Measurements from ENCODE around the gene CCDC9B.

The CCDC9B gene

DNA sequence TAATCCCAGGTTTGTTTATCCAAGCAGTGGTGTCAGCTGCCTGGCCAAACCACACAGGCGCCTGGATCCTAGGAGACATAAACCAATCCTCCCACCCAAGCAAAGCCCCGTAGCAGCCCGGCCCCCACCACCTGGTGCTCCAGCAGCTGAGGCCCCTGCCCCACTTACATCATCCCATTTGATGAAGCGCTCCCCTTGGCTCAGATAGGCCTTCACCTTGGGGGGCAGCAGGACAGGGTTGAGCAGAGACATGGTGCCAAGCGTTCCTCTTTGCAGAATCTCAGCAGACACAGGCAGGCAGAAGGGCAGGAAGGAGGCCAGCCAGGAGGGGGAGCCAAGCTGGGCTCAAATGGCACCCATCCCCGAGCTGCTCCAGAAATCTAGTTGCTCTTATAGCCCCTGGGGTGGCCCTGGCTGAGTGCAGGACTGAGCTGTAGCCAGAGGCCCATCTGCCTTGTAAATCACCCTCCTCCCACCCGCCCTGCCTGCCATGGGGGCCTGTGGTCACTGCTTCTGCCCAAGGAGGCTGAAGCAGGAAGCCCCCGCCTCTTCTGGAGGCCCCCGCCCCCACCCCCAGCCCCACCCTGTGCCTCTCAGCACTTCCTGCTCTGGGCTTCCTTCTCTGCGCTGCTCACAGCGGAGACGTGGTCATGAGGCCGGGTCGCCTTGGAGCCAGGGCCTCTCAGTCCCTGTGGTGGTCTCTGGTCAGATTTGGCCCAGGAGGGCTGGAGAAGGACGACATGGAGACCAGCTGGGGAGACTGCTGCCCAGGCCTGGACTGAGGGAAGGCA lies 33.1 kb downstream of the CCDC9B start, which contains the start of gene PLCB2:
TSS of gene PLCB2 (minus strand) at position 515 of the 791 bp plus-strand sequence. CDS start at position 252, 263 bp downstream.
- peak; percentile 54 for DNase-seq (ENCODE audit: low spot score)

DNA sequence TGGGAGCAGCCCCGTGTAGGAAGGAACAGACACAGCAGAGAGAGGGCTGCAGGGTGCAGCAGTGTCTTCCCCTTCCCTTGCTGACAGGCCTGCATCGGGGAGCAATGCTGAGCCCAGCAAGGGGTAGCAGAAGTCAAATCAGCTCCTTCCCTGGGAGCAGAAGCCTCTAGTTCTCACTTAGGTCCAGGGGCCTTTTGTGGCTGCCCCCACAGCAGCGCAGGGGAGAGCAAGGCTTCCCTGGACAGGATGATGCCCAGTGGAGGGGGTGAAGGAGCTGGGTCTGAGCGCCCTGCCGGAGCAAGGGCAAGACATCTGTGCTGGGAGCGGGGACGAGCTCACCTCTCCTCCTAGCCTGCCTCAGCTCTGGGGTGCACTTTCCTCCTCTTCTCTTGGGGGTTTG lies 33.8 kb downstream of the CCDC9B start:
- no peak for DNase-seq (ENCODE audit: low spot score)

DNA sequence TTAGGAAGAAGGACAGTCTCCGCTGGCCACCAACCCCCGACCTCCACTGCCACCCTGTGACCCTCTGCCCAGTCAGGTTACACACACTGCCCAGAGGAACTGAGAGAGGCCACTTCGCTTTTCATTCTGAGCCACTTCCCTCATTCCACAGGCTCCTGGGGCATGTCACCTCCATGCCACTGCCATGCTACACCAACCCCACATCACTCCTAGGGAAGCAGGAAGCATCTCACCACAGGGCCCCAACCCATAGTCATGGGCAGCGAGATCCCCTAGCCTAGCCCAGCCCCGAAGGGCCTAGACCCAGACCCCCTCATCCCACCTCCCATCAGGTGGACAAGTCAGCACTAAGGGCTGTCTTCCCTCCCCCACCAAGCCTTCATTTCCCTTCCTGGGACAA lies 34.4 kb downstream of the CCDC9B start:
- no peak for DNase-seq (ENCODE audit: low spot score)

DNA sequence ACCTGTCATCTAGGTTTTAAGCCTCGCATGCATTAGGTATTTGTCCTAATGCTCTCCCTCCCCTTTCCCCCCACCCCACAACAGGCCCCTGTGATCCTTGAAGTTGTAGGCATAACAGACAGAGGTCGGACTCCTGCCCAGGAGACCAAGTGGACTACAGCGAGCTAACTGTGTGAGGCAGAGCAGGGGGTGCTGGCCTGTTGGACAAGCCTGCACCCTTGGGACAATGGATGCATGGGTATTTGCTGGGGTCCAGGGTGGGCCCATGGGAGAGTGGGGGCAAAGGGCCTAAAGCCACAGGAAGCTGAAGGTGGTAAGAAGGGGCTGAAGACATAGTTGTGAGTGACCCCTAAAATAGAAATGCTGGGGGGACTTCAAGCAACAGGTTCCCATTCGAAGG lies 35.5 kb downstream of the CCDC9B start:
- no peak for DNase-seq (ENCODE audit: low spot score)

DNA sequence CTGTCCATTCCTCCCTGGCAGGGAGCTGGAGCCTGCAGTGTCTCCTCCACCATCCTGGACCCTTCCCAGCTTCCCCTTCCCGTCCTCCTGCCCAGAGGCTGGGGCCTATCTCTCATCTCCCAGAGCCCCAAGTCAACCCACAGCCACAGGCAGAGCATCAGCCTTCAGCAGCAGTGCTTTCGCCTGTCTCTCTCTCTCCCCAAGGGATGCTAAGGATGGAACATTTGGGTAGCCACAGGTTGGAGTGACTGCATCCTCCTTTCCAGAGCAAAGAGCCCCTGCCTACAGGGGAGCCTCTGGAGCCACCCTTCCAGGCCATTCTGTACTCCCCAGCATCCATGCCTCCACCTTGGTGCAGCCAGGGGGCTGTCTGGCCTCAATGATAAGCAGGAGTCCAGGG lies 37.2 kb downstream of the CCDC9B start:
- no peak for DNase-seq (ENCODE audit: low spot score)

DNA sequence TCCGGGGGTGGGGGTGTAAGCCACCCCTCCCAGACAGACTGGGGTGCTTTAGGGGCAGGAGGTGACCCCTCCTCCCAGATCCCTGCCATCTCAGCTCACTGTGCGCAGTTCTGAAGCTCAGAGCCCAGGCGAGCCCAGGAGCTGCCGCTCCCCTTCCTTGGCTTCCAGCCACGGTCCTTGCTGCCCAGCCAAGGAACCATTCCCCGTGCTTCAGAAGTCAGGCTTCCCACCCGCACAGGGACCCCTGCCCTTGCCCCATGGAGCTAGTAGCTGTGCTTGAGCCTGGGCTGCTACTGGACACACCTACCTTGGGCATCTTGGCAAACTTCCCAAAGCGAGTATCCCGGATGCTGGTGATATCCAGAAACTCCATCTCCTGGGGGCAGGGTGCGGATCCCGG lies 37.8 kb downstream of the CCDC9B start:
- DNase-seq (ENCODE audit: low spot score): no peak

DNA sequence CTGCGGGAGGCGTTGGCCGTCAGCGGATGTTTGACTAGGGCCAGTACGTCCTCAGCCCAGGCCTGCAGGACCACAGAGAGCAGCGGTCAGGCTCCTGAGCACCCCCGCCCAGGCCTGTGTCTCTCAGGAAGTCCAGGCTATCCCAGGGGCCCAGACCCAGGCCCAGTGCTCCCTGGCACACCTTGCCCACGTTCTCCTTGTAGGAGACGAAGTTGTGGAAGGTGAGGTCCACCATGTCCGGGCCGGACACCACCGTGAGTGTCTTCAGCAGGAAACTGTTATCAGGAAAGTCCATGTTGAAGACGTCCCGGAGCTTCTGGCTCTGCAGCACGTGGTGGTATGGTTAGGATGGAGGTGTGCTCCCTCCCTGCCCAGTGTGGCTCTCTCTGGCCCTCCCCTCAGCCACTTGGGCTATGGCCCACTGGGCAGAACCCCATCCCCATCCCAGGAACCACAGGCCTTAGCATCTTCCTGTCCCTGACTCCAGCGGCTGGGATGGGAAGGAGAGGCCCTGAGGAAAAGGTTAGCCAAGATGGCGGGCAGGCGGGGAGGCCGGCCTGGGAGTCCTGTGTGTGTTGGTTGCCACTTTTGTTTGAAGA lies 38.4 kb downstream of the CCDC9B start:
- DNase-seq (ENCODE audit: low spot score): no peak

DNA sequence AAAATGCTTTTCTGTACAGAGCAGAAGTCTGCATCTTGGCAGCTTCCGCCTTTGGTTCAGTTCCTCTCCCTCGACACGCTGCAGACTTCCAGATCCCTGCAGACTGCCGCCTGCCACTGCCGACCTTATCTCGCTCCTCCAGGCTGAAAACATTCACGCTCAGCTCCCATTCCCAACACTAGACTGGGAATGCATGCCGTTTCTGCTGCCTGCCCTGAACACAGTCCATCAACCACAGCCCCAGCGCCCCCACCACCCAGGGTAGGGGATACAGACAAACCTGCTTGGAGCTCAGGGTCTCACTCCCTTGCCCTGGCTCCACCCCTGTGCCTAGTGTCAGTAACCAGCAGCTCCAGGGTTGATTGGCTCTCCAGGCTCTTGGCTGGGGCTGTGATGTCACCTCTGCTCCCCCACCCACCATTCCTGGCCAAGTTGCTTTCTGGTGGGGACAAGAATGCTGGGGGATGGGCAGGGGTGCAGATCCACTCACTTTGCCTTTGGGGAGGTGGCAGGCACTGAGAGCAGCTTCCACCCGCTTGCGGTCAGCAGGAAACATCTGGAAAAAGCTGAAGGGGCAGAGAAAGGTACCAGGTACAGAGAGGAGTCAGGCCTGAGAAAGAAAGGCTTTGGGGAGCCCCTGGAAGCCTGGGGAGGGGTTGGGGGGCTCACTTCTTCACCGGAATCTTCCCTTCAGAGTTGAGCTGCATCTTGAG lies 39.1 kb downstream of the CCDC9B start:
- DNase-seq (ENCODE audit: low spot score): no peak

DNA sequence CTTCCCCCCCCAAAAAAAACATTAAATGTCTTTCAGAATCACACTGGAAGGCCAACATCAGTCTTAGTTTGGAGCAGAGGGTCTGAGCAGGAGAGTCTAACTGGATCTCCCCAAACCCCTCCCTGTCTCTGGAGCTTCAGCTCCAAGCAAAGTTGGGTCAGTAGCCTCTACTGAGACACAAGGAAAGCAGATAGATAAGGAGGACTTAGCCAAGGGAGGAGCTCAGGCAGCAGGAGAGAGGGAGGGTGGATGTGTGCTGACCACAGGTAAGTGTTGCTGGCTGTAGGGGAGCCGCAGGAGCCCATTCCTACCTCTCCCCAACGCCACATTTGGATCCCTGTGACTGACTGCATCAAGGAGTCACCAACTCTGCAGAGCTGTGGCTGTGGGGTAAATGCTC lies 40.0 kb downstream of the CCDC9B start:
- no peak for DNase-seq (ENCODE audit: low spot score)

DNA sequence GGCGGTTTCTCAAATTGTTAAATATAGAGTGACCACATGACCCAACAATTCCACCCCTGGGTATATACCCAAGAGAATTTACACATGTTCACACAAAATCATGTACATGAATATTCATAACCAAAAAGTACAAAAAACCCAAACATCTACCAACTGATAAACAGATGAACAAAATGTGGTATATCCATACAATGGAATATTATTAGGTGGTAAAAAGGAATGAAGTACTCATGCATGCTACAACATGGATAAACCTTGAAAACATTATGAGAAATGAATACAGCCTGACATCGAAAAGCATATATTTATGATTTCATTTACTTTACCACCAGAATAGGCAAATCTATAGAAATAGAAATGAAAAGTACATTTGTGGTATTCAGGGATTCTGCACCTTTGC lies 40.4 kb downstream of the CCDC9B start:
- DNase-seq (ENCODE audit: low spot score): no peak

DNA sequence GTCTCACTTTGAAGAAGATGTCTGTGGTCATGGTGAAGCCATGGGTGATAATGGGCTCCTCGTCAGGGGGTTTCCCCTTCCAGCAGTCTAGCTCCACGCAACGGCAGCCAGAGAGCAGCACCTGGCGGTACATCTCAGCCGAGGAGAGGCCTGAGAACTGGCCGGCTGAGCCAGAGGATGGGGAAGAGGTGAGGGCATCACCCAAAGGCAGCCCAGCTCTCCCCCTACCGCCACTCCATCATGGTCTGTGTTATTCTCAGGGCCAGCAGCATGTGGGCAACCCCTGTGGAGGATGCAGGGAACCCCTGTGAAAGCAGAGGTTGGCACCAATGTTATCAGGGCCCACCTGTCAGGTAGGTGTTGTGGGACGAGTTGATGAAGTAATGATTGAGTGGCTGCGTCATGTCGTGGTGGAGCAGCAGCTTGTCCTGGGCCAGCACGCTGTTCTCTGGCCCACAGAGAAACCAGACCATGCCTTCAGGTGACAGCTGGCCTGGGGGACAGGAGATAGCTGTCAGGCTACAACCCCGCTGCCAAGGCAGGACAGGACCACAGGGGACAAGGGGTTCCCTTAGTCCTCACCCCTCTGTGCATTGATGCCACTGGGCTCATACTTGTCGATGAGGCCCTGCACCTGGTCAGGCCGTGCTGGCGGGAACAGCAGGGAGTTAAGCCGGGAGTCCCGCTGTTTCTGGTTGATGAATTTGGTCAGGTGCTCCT lies 42.4 kb downstream of the CCDC9B start:
- DNase-seq (ENCODE audit: low spot score): no peak

DNA sequence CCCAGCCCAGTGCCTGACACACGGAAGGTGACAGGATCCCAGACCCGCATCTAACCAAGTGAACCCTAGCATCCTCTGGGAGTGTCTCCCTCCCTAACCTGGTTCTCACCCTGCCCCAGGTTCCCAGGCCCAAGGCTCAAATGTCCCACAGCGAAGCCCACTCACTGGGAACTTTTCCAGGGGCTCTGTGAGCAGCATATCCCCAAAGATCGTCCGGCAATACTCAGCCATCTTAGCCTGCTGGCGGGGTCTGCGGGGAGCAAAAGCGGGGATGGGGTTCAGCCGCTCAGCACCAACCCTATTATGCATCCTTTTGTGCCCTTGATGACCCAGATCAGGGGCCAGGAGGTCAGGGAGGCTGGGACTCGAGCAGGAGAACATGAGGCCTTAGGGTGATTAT lies 43.4 kb downstream of the CCDC9B start:
- DNase-seq (ENCODE audit: low spot score): no peak

DNA sequence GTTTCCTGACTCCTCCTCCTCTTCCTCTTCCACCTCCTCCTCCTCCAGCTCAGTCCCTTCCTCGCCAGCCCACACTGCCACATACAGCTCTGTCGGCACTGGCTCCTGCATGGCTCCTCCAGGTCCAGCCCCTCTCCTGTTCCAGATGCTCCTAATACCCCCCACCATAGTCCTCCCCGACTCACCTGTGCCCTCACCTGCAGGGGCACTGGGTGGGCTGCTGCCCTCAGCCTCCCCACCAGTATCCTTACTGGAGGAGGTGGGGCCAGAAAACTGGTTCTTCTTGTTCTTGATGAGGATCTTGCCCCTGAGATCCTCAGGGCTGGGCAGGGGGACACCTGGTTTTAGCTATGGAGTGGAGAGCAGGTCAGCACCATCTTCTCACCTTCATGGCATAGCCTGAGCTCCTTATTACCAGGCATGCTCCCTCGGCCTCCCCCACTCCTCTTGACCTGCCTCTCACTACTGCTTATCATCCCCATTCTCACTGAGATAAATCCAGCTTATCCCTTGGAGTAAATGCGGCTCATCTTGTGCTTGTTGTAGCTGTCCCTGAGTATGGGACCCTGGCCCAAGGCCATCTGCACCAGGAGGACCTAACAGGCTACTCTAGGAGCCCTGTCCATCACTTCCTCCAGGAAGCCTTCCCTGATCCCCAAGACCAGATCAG lies 44.0 kb downstream of the CCDC9B start:
- no peak for DNase-seq (ENCODE audit: low spot score)

DNA sequence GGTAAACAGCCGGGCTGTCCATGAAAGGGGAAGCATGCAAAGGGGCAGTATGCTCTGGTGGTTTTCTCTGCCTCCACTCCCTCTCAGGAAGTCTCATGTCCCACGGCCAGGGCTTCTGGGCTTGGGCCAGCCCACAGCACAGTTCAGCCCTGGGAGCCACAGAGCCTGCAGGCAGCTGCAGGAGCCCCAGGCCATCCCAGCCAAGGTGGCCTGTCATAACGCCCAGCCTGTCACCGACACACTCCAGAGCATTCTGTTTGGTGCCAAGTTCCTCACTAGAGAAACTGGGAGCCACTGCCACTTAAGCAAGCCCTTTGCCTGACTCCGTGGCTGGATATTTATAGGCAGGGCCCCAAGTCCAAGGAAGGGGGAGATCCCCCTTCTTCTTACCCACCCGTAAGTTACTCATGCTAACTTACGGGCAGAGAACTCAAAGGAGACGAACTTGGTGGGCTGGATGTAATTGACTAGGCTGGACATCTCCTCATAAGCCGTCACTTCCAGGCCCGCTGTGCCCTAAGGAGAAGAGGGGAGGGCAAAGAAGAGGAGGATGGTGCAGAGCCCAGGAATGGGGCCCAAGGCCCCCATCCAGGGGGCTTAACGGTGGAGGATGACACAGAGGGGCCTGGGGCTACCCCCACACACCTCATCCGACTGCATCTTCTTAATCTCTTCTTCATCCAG lies 44.7 kb downstream of the CCDC9B start:
- DNase-seq (ENCODE audit: low spot score): no peak

DNA sequence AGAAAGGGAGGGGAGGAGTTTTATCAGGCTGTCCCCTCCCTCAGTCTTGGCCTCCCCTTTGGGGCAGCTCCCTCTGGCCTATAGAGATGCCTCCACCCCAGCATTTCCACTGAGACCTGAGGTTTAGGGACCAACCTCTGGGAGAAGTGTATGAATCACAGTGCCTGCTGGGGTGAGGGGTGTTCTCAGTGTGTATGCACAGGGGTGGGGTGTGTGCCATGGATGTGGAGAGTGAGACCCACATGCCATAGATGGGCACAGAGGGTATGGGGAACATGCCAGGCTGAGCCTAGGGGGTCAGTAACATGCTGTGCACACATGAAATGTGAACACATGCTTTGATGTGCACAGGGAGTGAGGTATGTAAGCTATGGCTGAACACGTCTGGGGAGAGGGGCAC lies 45.4 kb downstream of the CCDC9B start:
- DNase-seq (ENCODE audit: low spot score): no peak

DNA sequence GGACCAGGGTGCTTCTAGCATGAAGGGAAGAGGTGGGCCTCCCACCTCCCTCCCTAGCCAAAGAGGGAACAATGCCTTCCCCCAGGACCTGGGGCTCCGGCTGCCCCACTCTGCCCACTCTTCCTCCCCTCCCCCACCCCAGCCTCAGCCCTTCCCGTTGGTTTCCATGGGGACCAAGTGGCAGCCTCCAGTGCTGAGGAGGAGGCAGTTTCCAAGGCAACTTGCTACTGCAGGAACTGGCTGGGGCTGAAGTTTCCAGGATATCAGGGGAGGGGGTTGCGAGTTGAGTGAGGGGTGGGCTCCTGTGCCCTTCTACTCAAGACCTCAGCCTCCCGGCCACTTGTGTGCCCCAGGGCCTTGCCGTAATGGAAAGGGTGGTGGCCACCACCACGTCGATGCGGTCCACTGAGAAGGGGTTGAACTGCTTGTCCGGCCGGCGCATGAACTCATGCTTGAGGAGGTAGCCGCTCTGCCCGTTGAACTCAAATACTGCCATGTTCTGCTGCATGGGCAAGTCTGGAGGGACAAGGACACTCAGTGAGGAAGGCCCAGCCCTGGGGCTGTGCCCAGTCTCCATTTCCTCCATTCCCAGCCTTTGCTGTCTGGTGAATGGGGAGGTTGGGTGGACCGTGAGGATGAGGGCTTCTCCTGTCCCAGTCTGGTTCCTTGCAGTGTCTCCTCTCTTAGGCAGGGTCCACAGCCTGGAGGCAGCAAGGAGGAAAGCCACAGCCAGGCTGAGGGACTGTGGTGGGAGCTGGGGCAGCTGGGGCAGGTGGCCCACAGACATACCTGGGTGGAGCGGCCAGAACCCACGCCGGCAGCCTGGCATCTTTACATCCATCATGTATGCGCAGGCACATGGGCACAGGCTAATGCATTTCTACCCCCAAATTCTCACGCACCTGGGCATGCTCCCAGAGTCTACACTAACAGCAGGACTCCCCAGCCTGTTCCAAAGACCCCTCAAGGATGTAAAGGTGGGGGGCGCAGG lies 46.5 kb downstream of the CCDC9B start:
- no peak for DNase-seq (ENCODE audit: low spot score)

DNA sequence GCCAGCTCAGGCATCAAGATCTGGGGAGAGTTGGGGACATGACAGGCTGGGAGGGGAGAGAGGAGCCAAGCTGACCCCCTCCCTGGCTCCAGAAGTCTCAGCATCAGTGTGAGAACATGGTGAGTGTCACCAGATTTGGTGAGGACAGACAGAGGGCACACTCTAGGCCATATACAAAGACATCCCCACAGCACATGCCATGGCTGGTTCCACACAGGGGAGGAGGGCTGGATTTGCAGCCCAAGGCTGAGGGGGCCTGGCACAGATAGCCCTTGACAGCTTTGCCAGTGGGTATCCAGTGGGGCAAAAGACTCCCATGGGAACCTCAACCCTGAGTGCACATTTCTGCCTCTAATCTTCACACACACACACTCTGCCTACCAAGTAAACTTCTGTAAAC lies 47.7 kb downstream of the CCDC9B start:
- no peak for DNase-seq (ENCODE audit: low spot score)

DNA sequence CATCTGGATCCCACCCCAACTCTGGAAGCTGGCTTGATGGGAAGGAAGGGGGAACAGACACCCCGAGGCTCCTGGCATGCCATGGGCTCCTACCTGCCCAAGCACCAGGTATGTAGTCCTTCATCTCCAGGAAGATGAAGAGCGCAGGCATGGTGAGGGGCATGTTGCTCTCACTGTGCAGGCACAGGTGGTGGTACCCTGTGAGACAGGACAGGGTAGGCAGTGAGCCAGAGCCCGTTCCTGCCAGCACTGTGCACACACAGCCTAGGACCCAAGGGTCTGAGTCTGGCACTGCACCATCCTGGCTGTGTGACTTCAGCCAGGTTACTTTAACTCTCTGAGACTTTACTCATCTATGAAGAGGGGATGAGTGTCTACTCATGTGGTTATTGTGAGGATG lies 48.5 kb downstream of the CCDC9B start:
- DNase-seq (ENCODE audit: low spot score): no peak

DNA sequence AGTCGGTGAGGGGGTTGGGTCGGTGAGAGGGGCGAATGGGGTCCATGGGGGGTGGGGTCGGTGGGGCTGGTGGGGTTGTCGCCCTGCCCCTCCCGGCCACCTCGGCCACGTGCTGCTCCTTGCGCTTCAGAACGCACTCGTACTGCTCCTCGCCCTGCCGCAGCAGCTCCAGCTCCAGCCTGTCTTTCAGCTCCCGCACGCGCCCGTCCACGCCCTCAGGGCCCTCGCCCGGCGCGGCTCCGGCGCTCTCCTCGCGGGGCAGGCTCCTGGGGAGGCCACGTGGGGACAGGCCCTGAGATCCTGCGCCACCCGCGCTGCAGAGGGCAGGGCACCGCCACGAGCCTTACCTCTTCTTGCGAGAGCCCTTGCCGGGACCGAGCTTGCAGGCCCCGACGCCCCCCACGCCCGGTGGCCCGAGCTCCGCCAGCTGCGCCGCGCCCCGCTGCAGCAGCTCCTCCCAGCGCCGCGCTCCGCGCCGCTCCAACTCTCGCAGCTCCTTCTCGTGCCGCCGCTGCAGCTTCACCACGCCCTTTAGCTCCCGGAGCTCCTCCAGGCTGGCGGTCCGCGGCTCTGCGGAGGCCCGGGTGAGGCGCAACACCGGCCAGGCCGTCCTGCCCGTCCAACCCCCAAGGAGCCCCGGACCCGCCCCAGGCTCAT lies 49.7 kb downstream of the CCDC9B start:
- no peak for DNase-seq (ENCODE audit: low spot score)

DNA sequence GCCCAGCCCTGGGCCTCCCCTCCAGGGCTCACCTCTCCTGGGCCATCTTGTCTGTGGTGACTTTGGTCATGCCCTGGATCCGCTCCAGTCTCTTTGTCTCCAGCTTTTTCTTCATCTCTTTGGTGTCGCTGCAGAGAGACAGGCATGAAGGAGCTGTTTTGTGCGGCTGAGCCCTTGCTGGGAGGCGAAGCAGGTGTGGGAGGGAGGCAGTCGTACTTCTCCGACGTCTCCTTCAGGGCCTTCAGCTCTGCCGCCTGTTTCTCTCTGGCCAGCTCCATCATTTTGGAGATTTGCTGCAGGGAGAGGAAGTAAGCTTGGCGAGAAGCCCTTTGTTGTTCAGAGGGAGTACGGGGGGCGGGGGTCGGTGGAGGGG lies 50.2 kb downstream of the CCDC9B start:
- DNase-seq (ENCODE audit: low spot score): no peak
